Osteocyte (in vitro differentiated cells): Measurements from ENCODE around the gene IRF7. TPM values are rescaled to one million over a fixed set of nuclear protein-coding genes. Genes with fewer than 3 reads are reported as not detected.

Experiments
- DNase-seq: peaks from one replicate; pipeline ENCODE4 v3.0.0; 2021; ENCODE audit warnings: mixed read lengths; ENCODE audit not compliant: unreplicated experiment; ENCODE audit errors: extremely low spot score
- H3K27ac Mint-ChIP-seq: one replicate; pipeline ENCODE4 v1.8.0; 2021; ENCODE audit warnings: mild to moderate bottlenecking, mixed read lengths; ENCODE audit not compliant: unreplicated experiment
- H3K27me3 Mint-ChIP-seq: one replicate; pipeline ENCODE4 v1.8.0; 2021; ENCODE audit warnings: mixed read lengths; ENCODE audit not compliant: unreplicated experiment
- H3K36me3 Mint-ChIP-seq: one replicate; pipeline ENCODE4 v1.8.0; 2021; ENCODE audit warnings: mixed read lengths; ENCODE audit not compliant: unreplicated experiment
- H3K4me1 Mint-ChIP-seq: one replicate; pipeline ENCODE4 v1.8.0; 2021; ENCODE audit warnings: mixed read lengths; ENCODE audit not compliant: unreplicated experiment
- H3K4me3 Mint-ChIP-seq: one replicate; pipeline ENCODE4 v1.8.0; 2021; ENCODE audit warnings: mild to moderate bottlenecking, moderate library complexity, mixed read lengths; ENCODE audit not compliant: unreplicated experiment
- H3K9me3 Mint-ChIP-seq: one replicate; pipeline ENCODE4 v1.8.0; 2021; ENCODE audit warnings: mixed read lengths; ENCODE audit not compliant: unreplicated experiment
- total RNA-seq: library from RNA; stranded (reverse); gene quantifications from 2 replicates; pipeline ENCODE4 v1.2.1, GENCODE V29; 2021
- TF ChIP-seq, protein P1 (sequence below): fragments of 200-600 bp; sonication (generic); IDR thresholded peaks from 2 replicates; pipeline ENCODE4 v1.5.0; 2021; ENCODE audit warnings: antibody characterized with exemption, mild to moderate bottlenecking, moderate library complexity

Gene IRF7
- total RNA-seq, 1 donor from 2014 or later: 15.4 TPM

GRCh38 chr11:593347-593746, 22.4 kb downstream of the IRF7 start:
- no peak overlapping the region for H3K27ac Mint-ChIP-seq

GRCh38 chr11:592918-593317, 22.8 kb downstream of the IRF7 start:
- no peak for DNase-seq
- H3K27me3 Mint-ChIP-seq: no peaks in the 10 kb centered on the region
- peaks cover 2% of the 10 kb centered on the region for H3K4me1 Mint-ChIP-seq
- no peaks in the 10 kb centered on the region for H3K9me3 Mint-ChIP-seq
- H3K27ac Mint-ChIP-seq: no peak overlapping the region
- H3K4me3 Mint-ChIP-seq: no peak overlapping the region
- TF ChIP-seq, protein P1, sequence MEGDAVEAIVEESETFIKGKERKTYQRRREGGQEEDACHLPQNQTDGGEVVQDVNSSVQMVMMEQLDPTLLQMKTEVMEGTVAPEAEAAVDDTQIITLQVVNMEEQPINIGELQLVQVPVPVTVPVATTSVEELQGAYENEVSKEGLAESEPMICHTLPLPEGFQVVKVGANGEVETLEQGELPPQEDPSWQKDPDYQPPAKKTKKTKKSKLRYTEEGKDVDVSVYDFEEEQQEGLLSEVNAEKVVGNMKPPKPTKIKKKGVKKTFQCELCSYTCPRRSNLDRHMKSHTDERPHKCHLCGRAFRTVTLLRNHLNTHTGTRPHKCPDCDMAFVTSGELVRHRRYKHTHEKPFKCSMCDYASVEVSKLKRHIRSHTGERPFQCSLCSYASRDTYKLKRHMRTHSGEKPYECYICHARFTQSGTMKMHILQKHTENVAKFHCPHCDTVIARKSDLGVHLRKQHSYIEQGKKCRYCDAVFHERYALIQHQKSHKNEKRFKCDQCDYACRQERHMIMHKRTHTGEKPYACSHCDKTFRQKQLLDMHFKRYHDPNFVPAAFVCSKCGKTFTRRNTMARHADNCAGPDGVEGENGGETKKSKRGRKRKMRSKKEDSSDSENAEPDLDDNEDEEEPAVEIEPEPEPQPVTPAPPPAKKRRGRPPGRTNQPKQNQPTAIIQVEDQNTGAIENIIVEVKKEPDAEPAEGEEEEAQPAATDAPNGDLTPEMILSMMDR: no peak
- peaks cover 43% of the 10 kb centered on the region for H3K36me3 Mint-ChIP-seq

More at GRCh38 chr11:593347-593746, 22.4 kb downstream of the IRF7 start:
- Mint-ChIP-seq H3K4me3 (no peak overlapping the region), H3K9me3 (no peaks in the 10 kb centered on the region), H3K27me3 (no peaks in the 10 kb centered on the region), H3K4me1 (no peaks in the 10 kb centered on the region), H3K36me3 (peaks cover 43% of the 10 kb centered on the region)
- no peak for DNase-seq
- TF ChIP-seq, protein P1: no peak

GRCh38 chr11:592501-592900, 23.2 kb downstream of the IRF7 start:
- DNase-seq: no peak
- Mint-ChIP-seq H3K4me3 (no peak overlapping the region), H3K36me3 (peaks cover 45% of the 10 kb centered on the region), H3K9me3 (no peaks in the 10 kb centered on the region), H3K4me1 (peaks cover 2% of the 10 kb centered on the region), H3K27ac (no peak overlapping the region), H3K27me3 (no peaks in the 10 kb centered on the region)
- TF ChIP-seq, protein P1: no peak

DNA sequence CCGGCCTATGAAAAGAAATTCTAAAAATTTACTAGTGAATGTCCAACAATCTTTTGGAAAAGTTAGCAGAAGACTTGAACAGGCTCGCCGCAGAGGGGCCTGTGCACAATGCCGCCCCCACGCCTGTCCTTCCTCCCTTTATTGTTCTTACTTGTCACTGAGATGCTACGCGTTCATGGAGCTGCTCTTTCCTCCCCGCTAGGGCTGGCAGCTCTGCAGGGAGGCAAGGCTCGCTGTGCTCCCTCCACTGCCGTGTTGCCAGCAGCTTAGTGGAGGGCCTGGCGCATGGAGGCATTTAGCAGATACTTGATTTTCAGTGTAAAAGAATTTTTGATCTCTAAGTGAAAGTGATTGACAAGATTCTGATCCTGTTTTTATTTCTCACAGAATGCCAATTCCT, 24.8 kb downstream of the IRF7 start:
- Mint-ChIP-seq H3K27me3 (no peaks in the 10 kb centered on the region), H3K4me1 (peaks cover 2% of the 10 kb centered on the region), H3K4me3 (no peak overlapping the region), H3K9me3 (no peaks in the 10 kb centered on the region), H3K27ac (no peak overlapping the region), H3K36me3 (peaks cover 46% of the 10 kb centered on the region)
- DNase-seq: no peak
- TF ChIP-seq, protein P1: no peak

DNA sequence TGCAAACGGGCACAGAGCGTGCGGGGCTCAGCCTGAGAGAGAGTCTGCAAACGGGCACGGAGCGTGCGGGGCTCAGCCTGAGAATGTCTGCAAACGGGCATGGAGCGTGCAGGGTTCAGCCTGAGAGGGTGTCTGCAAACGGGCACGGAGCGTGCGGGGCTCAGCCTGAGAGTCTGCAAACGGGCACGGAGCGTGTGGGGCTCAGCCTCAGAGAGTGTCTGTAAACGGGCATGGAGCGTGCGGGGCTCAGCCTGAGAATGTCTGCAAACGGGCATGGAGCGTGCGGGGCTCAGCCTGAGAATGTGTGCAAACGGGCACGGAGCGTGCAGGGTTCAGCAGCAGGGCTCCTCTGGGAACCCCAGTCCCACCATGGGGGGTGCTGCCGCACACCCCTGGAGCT, 26.0 kb downstream of the IRF7 start:
- Mint-ChIP-seq H3K9me3 (no peaks in the 10 kb centered on the region), H3K27ac (no peak overlapping the region), H3K4me1 (peaks cover 2% of the 10 kb centered on the region), H3K4me3 (no peak overlapping the region), H3K36me3 (peaks cover 44% of the 10 kb centered on the region), H3K27me3 (no peaks in the 10 kb centered on the region)
- TF ChIP-seq, protein P1: no peak
- no peak for DNase-seq
